ELF-1 (cell line): ENCODE measurements around the gene SMIM44.
"Not testable (repeated sequence)": the region's sequence is repeated elsewhere in the genome, so short reads cannot be mapped to it uniquely, and the experiment has no call there.

Source experiments
- DNase-seq: peaks from one replicate; pipeline ENCODE4 v3.0.0-alpha.2; 2016; ENCODE audit warnings: low read depth, low spot score

The SMIM44 gene

DNA sequence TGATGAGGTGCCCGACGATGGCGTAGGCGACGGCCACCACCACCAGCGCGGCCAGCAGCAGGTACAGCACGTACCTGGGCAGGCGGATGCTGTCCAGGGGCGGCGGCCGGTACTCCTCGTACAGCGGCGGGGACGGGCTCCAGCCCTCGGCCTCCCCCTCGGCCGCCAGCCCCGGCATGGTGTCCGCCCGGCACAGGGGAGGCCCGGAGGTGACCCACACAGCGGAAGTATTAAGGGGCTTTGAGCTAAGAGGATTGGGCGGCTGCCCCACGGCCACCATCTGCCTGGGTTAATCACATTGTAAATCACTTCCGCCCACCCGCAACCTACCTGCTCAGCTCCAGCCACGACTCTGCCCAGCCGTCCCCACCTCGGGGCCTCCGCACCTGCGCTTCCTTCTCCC, at the start of gene SMIM44:
Gene SMIM44, minus strand, starts transcription at position 216 of the 403 bp plus-strand sequence. Its CDS starts 38 bp downstream, at position 178.
- DNase-seq: no peak

DNA sequence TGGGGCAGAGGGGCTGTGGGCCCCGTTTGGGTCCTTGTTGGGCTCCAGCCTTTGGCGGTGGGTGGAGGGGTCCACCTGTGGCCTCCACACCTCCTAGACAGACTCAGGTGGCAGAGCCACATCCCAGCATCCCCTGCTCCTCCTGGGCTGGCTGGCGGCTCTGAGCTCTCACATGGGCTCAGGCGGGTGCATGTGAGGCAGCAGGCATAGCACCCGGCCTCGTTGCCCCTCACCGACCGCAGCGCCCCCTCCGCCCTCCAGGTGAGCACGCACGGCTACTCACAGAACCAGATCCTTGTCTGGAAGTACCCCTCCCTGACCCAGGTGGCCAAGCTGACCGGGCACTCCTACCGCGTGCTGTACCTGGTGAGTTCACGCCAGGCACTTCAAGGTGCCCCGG, 49.8 kb upstream of the SMIM44 start:
- DNase-seq: no peak

DNA sequence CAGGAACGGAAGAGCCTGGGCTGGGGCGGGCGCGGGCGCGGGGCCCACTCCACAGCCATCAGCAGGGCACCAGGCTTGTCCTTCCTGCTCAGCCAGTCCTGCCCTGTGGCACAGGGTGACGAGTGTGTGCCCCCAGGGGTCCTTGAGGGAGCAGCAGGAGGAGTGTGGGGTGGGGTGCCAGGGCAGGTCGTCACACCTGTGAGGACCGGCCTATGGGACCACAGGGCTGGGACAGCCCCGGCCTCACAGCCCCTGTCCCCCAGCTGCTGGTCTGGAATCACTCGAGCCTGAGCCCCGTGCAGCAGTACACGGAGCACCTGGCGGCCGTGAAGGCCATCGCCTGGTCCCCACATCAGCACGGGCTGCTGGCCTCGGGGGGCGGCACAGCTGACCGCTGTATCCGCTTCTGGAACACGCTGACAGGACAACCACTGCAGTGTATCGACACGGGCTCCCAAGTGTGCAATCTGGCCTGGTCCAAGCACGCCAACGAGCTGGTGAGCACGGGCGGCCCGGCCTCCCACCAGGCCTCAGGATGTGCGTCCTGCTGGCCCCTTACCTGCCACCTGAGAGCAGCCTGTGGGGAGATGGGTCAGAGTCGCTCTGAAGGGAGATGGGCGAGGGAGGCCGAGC, 49.0 kb upstream of the SMIM44 start:
- DNase-seq: no peak

- no peak for DNase-seq
Observed at GRCh38 chr19:3531716-3532115, 48.5 kb upstream of the SMIM44 start.

DNA sequence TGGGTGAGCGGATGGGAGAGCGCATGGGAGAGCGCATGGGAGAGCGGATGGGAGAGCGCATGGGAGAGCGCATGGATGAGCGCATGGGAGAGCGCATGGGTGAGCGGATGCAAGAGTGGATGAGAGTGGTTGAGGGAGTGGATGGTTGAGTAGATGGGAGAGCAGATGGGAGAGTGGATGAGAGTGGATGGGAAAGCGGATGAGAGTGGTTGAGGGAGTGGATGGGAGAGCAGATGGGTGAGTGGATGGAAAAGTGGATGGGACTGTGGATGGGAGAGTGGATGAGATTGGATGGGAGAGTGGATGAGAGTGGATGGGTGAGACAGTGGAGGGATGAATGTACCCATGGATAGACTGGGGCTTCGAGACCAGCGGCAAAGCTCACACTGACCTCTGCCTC, 47.1 kb upstream of the SMIM44 start:
- no peak for DNase-seq

- DNase-seq: not testable (repeated sequence)
Observed at GRCh38 chr19:3529299-3529698, 46.1 kb upstream of the SMIM44 start.

DNA sequence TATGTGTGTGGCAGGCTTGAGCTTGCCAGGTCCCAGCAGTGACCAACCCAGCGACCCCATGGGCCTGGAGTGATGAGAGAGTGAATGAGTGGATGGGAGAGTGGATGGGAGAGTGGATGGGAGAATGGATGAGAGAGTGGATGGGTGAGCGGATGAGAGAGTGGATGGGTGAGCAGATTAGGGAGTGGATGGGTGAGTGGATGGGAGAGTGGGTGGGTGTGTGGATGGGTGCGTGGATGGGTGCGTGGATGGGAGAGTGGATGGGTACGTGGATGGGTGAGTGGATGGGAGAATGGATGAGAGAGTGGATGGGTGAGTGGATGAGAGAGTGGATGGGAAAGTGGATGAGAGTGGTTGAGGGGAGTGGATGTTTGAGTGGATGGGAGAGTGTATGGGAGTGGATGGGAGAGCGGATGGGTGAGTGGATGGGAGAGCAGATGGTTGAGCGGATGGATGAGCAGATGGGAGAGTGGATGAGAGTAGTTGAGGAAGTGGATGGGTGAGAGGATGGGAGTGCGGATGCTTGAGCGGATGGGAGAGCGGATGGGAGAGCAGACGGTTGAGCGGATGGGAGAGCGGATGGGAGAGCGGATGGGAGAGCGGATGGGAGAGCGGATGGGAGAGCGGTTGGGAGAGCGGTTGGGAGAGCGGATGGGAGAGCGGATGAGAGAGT, 45.4 kb upstream of the SMIM44 start:
- DNase-seq: no peak

GRCh38 chr19:3528080-3528479, 44.8 kb upstream of the SMIM44 start:
- no peak for DNase-seq

GRCh38 chr19:3527238-3527910, 44.1 kb upstream of the SMIM44 start:
- DNase-seq: no peak

GRCh38 chr19:3526507-3527237, 43.4 kb upstream of the SMIM44 start:
- DNase-seq: no peak

GRCh38 chr19:3524904-3525451, 41.7 kb upstream of the SMIM44 start:
- no peak for DNase-seq

- no peak for DNase-seq
Observed at GRCh38 chr19:3524078-3524842, 41.0 kb upstream of the SMIM44 start.

DNA sequence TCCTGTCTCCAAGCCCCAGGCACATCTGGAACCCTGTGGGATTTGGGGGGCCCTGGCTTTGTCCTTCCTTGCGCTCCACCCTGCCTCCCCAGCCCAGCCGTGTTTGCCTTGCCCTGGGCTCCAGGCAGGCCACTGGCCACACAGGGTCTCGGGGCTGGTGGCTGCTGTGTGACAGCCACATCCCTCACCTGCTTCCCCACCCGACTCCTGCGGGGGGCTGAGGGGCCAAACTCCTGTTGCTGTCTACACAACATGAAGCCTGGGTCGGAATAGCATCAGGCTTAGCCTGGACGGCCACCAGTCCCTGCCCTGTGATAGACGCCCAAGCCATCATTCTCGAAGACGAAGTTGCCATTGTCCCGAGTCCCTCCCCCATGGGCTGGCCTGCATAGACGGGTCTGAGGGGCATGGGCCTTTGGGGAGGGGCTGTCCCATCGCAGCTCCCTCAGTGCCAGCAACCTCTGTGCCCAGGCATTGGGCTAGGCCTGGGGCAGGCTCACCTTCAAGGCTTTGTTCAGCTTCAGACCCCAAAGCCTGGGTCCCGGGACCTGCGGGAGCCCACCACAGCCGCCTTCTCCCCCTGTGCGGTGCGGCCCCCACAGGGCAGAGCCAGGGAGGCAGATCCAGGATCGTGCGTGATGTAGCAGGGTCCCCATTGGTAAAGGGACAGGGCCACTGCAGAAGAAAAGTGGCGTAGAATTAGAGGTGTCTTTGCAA, 40.3 kb upstream of the SMIM44 start:
- no peak for DNase-seq

DNA sequence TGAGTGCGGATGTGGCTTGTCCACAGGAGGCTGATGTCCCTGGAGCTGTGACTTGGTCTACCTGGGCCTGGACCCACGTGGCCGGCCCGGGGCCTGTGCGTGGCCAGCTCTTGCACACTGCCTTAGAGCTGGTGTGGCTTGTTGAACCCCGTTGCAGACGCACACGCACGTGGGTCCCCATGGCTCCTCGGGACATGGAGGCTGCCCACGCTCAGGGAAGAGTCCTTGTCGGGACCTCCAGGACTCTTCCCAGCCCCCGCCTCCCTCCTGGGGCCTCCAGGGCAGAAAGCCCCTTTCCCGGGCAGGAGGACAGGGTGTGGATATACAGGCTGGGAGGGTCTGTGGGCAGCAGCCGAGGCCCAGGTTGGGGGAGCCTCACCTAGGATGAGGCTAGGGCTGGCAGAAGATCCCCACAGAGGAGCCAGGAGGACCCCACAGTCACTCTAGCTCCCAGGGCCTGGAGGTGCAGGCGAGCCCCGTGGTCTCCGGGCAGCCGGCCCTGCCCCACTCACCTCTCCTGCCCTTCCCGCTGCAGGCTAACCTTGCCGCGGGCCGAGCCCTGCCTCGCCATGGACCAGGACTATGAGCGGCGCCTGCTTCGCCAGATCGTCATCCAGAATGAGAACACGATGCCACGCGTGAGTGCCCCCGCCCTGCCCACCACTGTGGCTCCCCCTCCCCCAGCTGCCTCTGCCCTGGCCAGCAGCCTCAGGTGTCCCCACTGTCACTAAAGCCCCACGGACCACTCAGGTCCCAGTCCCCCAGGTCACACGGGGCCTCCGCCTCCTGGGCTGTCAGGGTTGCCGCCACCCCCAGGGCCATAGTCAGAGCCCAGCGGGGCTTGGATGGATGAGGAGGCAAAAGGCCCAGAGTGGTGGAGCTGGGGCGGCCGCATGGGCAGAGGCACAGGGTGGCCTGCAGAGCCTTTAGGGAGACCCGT, 39.5 kb upstream of the SMIM44 start:
- DNase-seq: no peak

- DNase-seq: no peak
Observed at GRCh38 chr19:3521104-3521445, 37.8 kb upstream of the SMIM44 start.

GRCh38 chr19:3520166-3521103, 37.2 kb upstream of the SMIM44 start:
- peak; percentile 90 for DNase-seq

- peak; percentile 26 for DNase-seq
Observed at GRCh38 chr19:3519126-3519525, 35.9 kb upstream of the SMIM44 start.

DNA sequence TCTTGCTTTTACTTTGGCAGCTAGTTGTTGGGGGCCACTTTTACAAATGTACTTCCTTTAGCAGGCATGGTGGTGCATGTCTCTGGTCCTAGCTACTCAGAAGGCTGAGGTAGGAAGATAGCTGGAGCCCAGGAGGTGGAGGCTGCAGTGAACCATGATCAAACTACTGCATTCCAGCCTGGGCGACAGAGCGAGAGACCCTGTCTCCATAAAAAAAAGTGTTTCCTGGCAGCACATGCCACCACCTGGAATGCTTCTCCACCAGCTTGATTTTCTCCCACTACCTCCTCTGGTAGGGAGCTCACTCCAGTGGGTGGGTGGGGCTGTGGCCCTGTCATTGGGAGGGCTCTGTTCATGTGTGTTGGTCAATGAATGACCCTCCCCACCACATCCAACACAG, 35.4 kb upstream of the SMIM44 start:
- no peak for DNase-seq
